EH (cell line): ENCODE data around the gene SLX4IP.
"Not testable (repeated sequence)": the region's sequence is repeated elsewhere in the genome, so short reads cannot be mapped to it uniquely, and the experiment has no call there.

Experiments used
- DNase-seq: peaks from one replicate; pipeline ENCODE4 v3.0.0-alpha.2; 2015; ENCODE audit warnings: low read depth

SLX4IP gene

GRCh38 chr20:10605547-10606195 is 170.6 kb downstream of the SLX4IP start:
- no peak for DNase-seq

- DNase-seq = peak; percentile 93
Observed at GRCh38 chr20:10609276-10609675, 174.2 kb downstream of the SLX4IP start.

- DNase-seq = peak; percentile 83
Observed at GRCh38 chr20:10609770-10610169, 174.7 kb downstream of the SLX4IP start.

GRCh38 chr20:10610251-10610650 is 175.1 kb downstream of the SLX4IP start:
- peak; percentile 42 for DNase-seq

- DNase-seq = peak; percentile 72
Observed at GRCh38 chr20:10611357-10611756, 176.3 kb downstream of the SLX4IP start.

GRCh38 chr20:10613426-10613825 is 178.3 kb downstream of the SLX4IP start:
- not testable (repeated sequence) for DNase-seq

- DNase-seq = no peak
Observed at GRCh38 chr20:10613911-10614310, 178.8 kb downstream of the SLX4IP start.

- DNase-seq = no peak
Observed at GRCh38 chr20:10616212-10616611, 181.1 kb downstream of the SLX4IP start.

- DNase-seq = not testable (repeated sequence)
Observed at GRCh38 chr20:10617549-10618133, 182.5 kb downstream of the SLX4IP start.

GRCh38 chr20:10618611-10619245 is 183.6 kb downstream of the SLX4IP start:
- no peak for DNase-seq

- DNase-seq = peak; percentile 98
Observed at GRCh38 chr20:10619427-10619826, 184.3 kb downstream of the SLX4IP start.

- no peak for DNase-seq
Observed at GRCh38 chr20:10621149-10621548, 186.0 kb downstream of the SLX4IP start.

GRCh38 chr20:10622657-10623418 is 187.7 kb downstream of the SLX4IP start:
- DNase-seq = peak; percentile 97

GRCh38 chr20:10625641-10626040 is 190.5 kb downstream of the SLX4IP start:
- peak; percentile 93 for DNase-seq

GRCh38 chr20:10626896-10627295 is 191.8 kb downstream of the SLX4IP start:
- peak; percentile 25 for DNase-seq

- peak; percentile 5 for DNase-seq
Observed at GRCh38 chr20:10629946-10630650, 195.0 kb downstream of the SLX4IP start.

GRCh38 chr20:10631126-10631525 is 196.0 kb downstream of the SLX4IP start:
- no peak for DNase-seq

GRCh38 chr20:10632721-10633509 is 197.8 kb downstream of the SLX4IP start:
- peak; percentile 79 for DNase-seq

GRCh38 chr20:10633718-10634117 is 198.6 kb downstream of the SLX4IP start:
- no peak for DNase-seq

- DNase-seq = peak; percentile 35
Observed at GRCh38 chr20:10634211-10634610, 199.1 kb downstream of the SLX4IP start.
